ENCODE measurements around the gene DNAH11. TPM values are rescaled to one million over a fixed set of nuclear protein-coding genes. Genes with fewer than 3 reads are reported as not detected.

Gene DNAH11
- total RNA-seq, 1 experiment from 2014 or later = 0.39 TPM

GRCh38 chr7:21636694-21637093, 93.9 kb downstream of the DNAH11 start:
- no peak overlapping the region for H3K4me3 ChIP-seq (replicated peaks in 1 of 2; ENCODE audit: low read depth in 1 of 2, low read length in 2 of 2)
- H3K79me2 ChIP-seq (ENCODE audit: insufficient read depth, low read length) = no peaks in the 10 kb centered on the region
- no peak overlapping the region for H3K27ac ChIP-seq (ENCODE audit: low read depth, low read length)
- H3K9me3 ChIP-seq (ENCODE audit: control insufficient read depth in 1 of 2, insufficient read depth in 1 of 2, low read depth in 1 of 2, low read length in 2 of 2) = no peaks in the 10 kb centered on the region
- intact Hi-C loops (cut with micrococcal nuclease) = no loop called here
- ATAC-seq (no peak), DNase-seq (ENCODE audit: low read depth, low spot score) (no peak)
- H3K27me3 ChIP-seq (ENCODE audit: insufficient read depth, low read length) = 0 out of 2 replicates have a peak, but pooled peaks cover 3% of the 10 kb centered on the region
- TF ChIP-seq ZBTB33 (IDR thresholded peaks at IDR 0.05; ENCODE audit: extremely low read depth, insufficient replicate concordance, low read length) (no peak), TCF7L2 (IDR thresholded peaks at IDR 0.05; ENCODE audit: borderline replicate concordance, extremely low read depth, insufficient read depth, insufficient read length) (no peak), ELF1 (IDR thresholded peaks at IDR 0.05; ENCODE audit: borderline replicate concordance, low read depth) (no peak), ZFX (IDR thresholded peaks at IDR 0.05) (no peak), ATF3 (IDR thresholded peaks at IDR 0.05) (no peak), YY1 (IDR thresholded peaks at IDR 0.05; ENCODE audit: extremely low read depth, insufficient replicate concordance, low read depth, low read length) (no peak)
- TF ChIP-seq, protein P1, sequence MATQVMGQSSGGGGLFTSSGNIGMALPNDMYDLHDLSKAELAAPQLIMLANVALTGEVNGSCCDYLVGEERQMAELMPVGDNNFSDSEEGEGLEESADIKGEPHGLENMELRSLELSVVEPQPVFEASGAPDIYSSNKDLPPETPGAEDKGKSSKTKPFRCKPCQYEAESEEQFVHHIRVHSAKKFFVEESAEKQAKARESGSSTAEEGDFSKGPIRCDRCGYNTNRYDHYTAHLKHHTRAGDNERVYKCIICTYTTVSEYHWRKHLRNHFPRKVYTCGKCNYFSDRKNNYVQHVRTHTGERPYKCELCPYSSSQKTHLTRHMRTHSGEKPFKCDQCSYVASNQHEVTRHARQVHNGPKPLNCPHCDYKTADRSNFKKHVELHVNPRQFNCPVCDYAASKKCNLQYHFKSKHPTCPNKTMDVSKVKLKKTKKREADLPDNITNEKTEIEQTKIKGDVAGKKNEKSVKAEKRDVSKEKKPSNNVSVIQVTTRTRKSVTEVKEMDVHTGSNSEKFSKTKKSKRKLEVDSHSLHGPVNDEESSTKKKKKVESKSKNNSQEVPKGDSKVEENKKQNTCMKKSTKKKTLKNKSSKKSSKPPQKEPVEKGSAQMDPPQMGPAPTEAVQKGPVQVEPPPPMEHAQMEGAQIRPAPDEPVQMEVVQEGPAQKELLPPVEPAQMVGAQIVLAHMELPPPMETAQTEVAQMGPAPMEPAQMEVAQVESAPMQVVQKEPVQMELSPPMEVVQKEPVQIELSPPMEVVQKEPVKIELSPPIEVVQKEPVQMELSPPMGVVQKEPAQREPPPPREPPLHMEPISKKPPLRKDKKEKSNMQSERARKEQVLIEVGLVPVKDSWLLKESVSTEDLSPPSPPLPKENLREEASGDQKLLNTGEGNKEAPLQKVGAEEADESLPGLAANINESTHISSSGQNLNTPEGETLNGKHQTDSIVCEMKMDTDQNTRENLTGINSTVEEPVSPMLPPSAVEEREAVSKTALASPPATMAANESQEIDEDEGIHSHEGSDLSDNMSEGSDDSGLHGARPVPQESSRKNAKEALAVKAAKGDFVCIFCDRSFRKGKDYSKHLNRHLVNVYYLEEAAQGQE (IDR thresholded peaks at IDR 0.05; ENCODE audit: low read depth) = no peak
- RAD21 ChIA-PET (ENCODE audit: low non-redundant PET in 1 of 2, low total read pairs in 2 of 2, uncharacterized antibody in 2 of 2, unreplicated experiment in 2 of 2) = no interaction called here
- no peaks in the 10 kb centered on the region for H3K4me1 ChIP-seq (ENCODE audit: control insufficient read depth in 1 of 2, insufficient read depth in 2 of 2, low read length in 2 of 2)
- H3K4me2 ChIP-seq (ENCODE audit: low read length) = no peak overlapping the region
- H3K9me2 ChIP-seq (ENCODE audit: insufficient read depth) = no peaks in the 10 kb centered on the region
- no peaks in the 10 kb centered on the region for H4K20me1 ChIP-seq (ENCODE audit: insufficient read depth)
- BruUV-seq (replicated peaks) = no TSS peak
- no peaks in the 10 kb centered on the region for H3K36me3 ChIP-seq (ENCODE audit: control insufficient read depth in 1 of 2, insufficient read depth in 2 of 2, low read length in 2 of 2)
- POLR2A ChIA-PET = no interaction called here
- CTCF ChIA-PET = no interaction called here
- H3K9ac ChIP-seq (ENCODE audit: low read length) = no peak overlapping the region
- no peak overlapping the region for H2AFZ ChIP-seq (ENCODE audit: low read depth, low read length, poor library complexity, severe bottlenecking)

Measured in HCT116 (cell line).